Tibial artery (tissue), 4 donors: ENCODE results near the gene KRT6C.
A peak's percentile ranks its signal among the peaks of the same experiment; 100 is the strongest.

Source experiments
- DNase-seq, 2 donors: peaks; one replicate each; pipeline ENCODE4 v3.0.0-alpha.2; 2019
- H3K27ac ChIP-seq, 2 donors: fragments of 200-600 bp; sonication (generic) in 1 of 2; 1 replicate in 1 of 2; 2 replicates in 1 of 2; pipeline ENCODE4 v1.5.1; 2018 to 2019; ENCODE audit warnings: mild to moderate bottlenecking in 1 of 2
- H3K27me3 ChIP-seq, 2 donors: fragments of 200-600 bp; sonication (generic) in 1 of 2; one replicate each; pipeline versions ENCODE4 v1.5.1 to v1.6.0; 2016 to 2019
- H3K36me3 ChIP-seq, 3 donors: fragments of 200-600 bp; sonication (generic) in 2 of 3; one replicate each; pipeline ENCODE4 v1.5.1; 2016 to 2019; ENCODE audit warnings: mild to moderate bottlenecking in 2 of 3
- H3K4me1 ChIP-seq, 4 donors: fragments of 200-600 bp; sonication (generic) in 2 of 4; 1 replicate in 3 of 4; 2 replicates in 1 of 4; pipeline ENCODE4 v1.5.1; 2016 to 2019
- H3K4me3 ChIP-seq, 2 donors: fragments of 200-600 bp; sonication (generic) in 1 of 2; 1 replicate in 1 of 2; 2 replicates in 1 of 2; pipeline ENCODE4 v1.5.1; 2018 to 2019; ENCODE audit warnings: mild to moderate bottlenecking in 2 of 2
- H3K9me3 ChIP-seq, 3 donors: fragments of 200-600 bp; sonication (generic) in 1 of 3; one replicate each; pipeline ENCODE4 v1.5.1; 2016 to 2019
- CTCF ChIP-seq, 2 experiments: fragments of 200-600 bp in 1 of 2; fragments of 450-650 bp in 1 of 2; IDR thresholded peaks; one replicate each; pipeline ENCODE4 v1.5.1; 2017 to 2019; ENCODE audit warnings: antibody characterized with exemption in 2 of 2, mild to moderate bottlenecking in 1 of 2, moderate library complexity in 1 of 2
- intact Hi-C: fragments of 100-400 bp; cut with DNase I; formaldehyde crosslinking; loops from one replicate; pipeline ENCODE4 v1.15.0; 2023; ENCODE audit warnings: low total_unique reads

KRT6C gene

GRCh38 chr12:52496590-52497071, 23.0 kb upstream of the KRT6C start:
- Histone ChIP-seq H3K27me3 (peaks cover 0 to 6% of the 10 kb centered on the region in 2 donors), H3K27ac (no peak overlapping the region), H3K4me3 (no peak overlapping the region), H3K36me3 (no peaks in the 10 kb centered on the region), H3K9me3 (no peaks in the 10 kb centered on the region), H3K4me1 (peaks cover 0 to 12% (median 4%) of the 10 kb centered on the region in 4 donors)
- DNase-seq, result no peak
- TF ChIP-seq CTCF (IDR thresholded peaks at IDR 0.05), result no peak
- intact Hi-C loops, result no loop called here

- Histone ChIP-seq H3K27ac (no peak overlapping the region), H3K4me1 (peaks cover 0 to 12% (median 4%) of the 10 kb centered on the region in 4 donors), H3K4me3 (no peak overlapping the region), H3K36me3 (no peaks in the 10 kb centered on the region), H3K9me3 (no peaks in the 10 kb centered on the region), H3K27me3 (peaks cover 0 to 6% of the 10 kb centered on the region in 2 donors)
- DNase-seq, result no peak
- intact Hi-C loops, result no loop called here
- no peak for TF ChIP-seq CTCF (IDR thresholded peaks at IDR 0.05)
These were observed 22.4 kb upstream of the KRT6C start for GRCh38 chr12:52496054-52496453.

GRCh38 chr12:52495389-52495788, 21.8 kb upstream of the KRT6C start:
- no peak overlapping the region for H3K27ac ChIP-seq
- no peak for TF ChIP-seq CTCF (IDR thresholded peaks at IDR 0.05)
- no peak for DNase-seq

GRCh38 chr12:52494518-52494917, 20.9 kb upstream of the KRT6C start:
- H3K4me1 ChIP-seq, result peaks cover 0 to 12% (median 4%) of the 10 kb centered on the region in 4 donors
- DNase-seq, result peak in 1 of 2 donors; percentile 49
- no peak overlapping the region for H3K27ac ChIP-seq
- no peaks in the 10 kb centered on the region for H3K9me3 ChIP-seq
- H3K36me3 ChIP-seq, result no peaks in the 10 kb centered on the region
- H3K4me3 ChIP-seq, result no peak overlapping the region
- peaks cover 0 to 6% of the 10 kb centered on the region in 2 donors for H3K27me3 ChIP-seq
- TF ChIP-seq CTCF (IDR thresholded peaks at IDR 0.05), result no peak
- intact Hi-C loops, result no loop called here

More at GRCh38 chr12:52495389-52495788, 21.8 kb upstream of the KRT6C start:
- intact Hi-C loops, result no loop called here
- Histone ChIP-seq H3K9me3 (no peaks in the 10 kb centered on the region), H3K4me3 (no peak overlapping the region), H3K36me3 (no peaks in the 10 kb centered on the region), H3K27me3 (peaks cover 0 to 6% of the 10 kb centered on the region in 2 donors), H3K4me1 (peaks cover 0 to 12% (median 4%) of the 10 kb centered on the region in 4 donors)

GRCh38 chr12:52494100-52494499, 20.5 kb upstream of the KRT6C start:
- intact Hi-C loops, result no loop called here
- DNase-seq, result no peak
- H3K4me1 ChIP-seq, result peaks cover 0 to 12% (median 4%) of the 10 kb centered on the region in 4 donors

More at GRCh38 chr12:52494100-52494499, 20.5 kb upstream of the KRT6C start:
- Histone ChIP-seq H3K9me3 (no peaks in the 10 kb centered on the region), H3K27ac (no peak overlapping the region), H3K4me3 (no peak overlapping the region), H3K36me3 (no peaks in the 10 kb centered on the region), H3K27me3 (peaks cover 0 to 6% of the 10 kb centered on the region in 2 donors)
- no peak for TF ChIP-seq CTCF (IDR thresholded peaks at IDR 0.05)
